ENCODE measurements around the gene ADH5. TPM values are rescaled to one million over a fixed set of nuclear protein-coding genes. Genes with fewer than 3 reads are reported as not detected.
"Not testable (repeated sequence)": the region's sequence is repeated elsewhere in the genome, so short reads cannot be mapped to it uniquely, and the experiment has no call there.

ADH5 gene
- total and polyA plus RNA-seq, 12 donors, result 62.3 to 254 (median 196) TPM

- DNase-seq, result no peak
- intact Hi-C loops (cut with DNase I), result loop anchor here in 2 of 10 donors (10.0 kb wide), 3 partner anchors 87 to 937 kb away; partner anchors contain the start of genes METAP1 (in 1 of the 2) and STPG2 (in 1 of the 2)
- peak in 1 of 8 donors; percentile 57 for ATAC-seq
- peak overlapping the region in 2 of 10 donors; percentile 2 to 54 for H3K27ac ChIP-seq
- H3K36me3 ChIP-seq, result peaks cover 0 to 94% (median 37%) of the 10 kb centered on the region in 9 donors
- TF ChIP-seq, protein P1, sequence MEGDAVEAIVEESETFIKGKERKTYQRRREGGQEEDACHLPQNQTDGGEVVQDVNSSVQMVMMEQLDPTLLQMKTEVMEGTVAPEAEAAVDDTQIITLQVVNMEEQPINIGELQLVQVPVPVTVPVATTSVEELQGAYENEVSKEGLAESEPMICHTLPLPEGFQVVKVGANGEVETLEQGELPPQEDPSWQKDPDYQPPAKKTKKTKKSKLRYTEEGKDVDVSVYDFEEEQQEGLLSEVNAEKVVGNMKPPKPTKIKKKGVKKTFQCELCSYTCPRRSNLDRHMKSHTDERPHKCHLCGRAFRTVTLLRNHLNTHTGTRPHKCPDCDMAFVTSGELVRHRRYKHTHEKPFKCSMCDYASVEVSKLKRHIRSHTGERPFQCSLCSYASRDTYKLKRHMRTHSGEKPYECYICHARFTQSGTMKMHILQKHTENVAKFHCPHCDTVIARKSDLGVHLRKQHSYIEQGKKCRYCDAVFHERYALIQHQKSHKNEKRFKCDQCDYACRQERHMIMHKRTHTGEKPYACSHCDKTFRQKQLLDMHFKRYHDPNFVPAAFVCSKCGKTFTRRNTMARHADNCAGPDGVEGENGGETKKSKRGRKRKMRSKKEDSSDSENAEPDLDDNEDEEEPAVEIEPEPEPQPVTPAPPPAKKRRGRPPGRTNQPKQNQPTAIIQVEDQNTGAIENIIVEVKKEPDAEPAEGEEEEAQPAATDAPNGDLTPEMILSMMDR (IDR thresholded peaks at IDR 0.05), result no peak
- no peak overlapping the region for H3K4me3 ChIP-seq
- 73 to 79% methylated on average over 5 of the region's 5 CpGs for WGBS, 2 donors
- no peaks in the 10 kb centered on the region for H3K9me3 ChIP-seq
- peaks cover 0 to 53% (median 35%) of the 10 kb centered on the region in 9 donors for H3K4me1 ChIP-seq
- no peaks in the 10 kb centered on the region for H3K27me3 ChIP-seq
Observed at GRCh38 chr4:99082192-99082591, 6.4 kb downstream of the ADH5 start.

DNA sequence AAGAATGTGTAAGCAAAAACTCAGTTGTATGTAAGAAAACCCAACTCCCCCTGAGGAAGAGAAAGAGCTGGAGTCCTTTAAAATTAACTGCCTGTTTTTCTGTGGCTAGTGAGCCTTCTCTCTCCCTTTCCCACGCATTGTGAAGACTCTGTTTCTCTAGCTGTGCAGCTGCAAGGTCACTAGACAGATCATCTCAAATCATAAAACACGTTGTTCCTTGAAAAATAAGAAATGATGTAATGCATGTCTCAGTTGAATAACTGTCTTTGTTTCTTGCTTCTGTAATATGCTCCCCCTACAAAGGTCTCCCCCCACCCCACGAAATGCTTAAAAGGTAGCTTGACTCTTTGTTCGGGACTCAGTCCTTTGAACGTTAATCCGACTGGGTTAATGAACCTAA is 7.7 kb downstream of the ADH5 start:
- intact Hi-C loops (cut with DNase I), result loop anchor here in 2 of 10 donors (10.0 kb wide), 3 partner anchors 86 to 936 kb away; partner anchors contain the start of genes METAP1 (in 1 of the 2) and STPG2 (in 1 of the 2)
- H3K4me3 ChIP-seq, ATAC-seq, H3K27me3 ChIP-seq, DNase-seq, H3K9me3 ChIP-seq: not testable (repeated sequence)
- 69 to 71% methylated on average over 6 of the region's 6 CpGs for WGBS, 2 donors
- Histone ChIP-seq H3K36me3 (peaks cover 0 to 100% (median 42%) of the 10 kb centered on the region in 9 donors), H3K4me1 (peaks cover 0 to 50% (median 32%) of the 10 kb centered on the region in 9 donors), H3K27ac (peak overlapping the region in 2 of 10 donors; percentile 10 to 37)

GRCh38 chr4:99079625-99080295 is 8.8 kb downstream of the ADH5 start:
- Histone ChIP-seq H3K27me3 (no peaks in the 10 kb centered on the region), H3K9me3 (no peaks in the 10 kb centered on the region), H3K4me1 (peaks cover 0 to 45% (median 27%) of the 10 kb centered on the region in 9 donors), H3K27ac (peak overlapping the region in 1 of 10 donors; percentile 10), H3K4me3 (no peak overlapping the region), H3K36me3 (peaks cover 0 to 100% (median 47%) of the 10 kb centered on the region in 9 donors)
- no peak for DNase-seq
- TF ChIP-seq, protein P1 (IDR thresholded peaks at IDR 0.05), result no peak
- ATAC-seq, result no peak
- intact Hi-C loops (cut with DNase I), result loop anchor here in 2 of 10 donors (10.0 kb wide), 3 partner anchors 85 to 935 kb away; partner anchors contain the start of genes METAP1 (in 1 of the 2) and STPG2 (in 1 of the 2)
- WGBS, 2 donors, result 75 to 78% methylated on average over 5 of the region's 5 CpGs

DNA sequence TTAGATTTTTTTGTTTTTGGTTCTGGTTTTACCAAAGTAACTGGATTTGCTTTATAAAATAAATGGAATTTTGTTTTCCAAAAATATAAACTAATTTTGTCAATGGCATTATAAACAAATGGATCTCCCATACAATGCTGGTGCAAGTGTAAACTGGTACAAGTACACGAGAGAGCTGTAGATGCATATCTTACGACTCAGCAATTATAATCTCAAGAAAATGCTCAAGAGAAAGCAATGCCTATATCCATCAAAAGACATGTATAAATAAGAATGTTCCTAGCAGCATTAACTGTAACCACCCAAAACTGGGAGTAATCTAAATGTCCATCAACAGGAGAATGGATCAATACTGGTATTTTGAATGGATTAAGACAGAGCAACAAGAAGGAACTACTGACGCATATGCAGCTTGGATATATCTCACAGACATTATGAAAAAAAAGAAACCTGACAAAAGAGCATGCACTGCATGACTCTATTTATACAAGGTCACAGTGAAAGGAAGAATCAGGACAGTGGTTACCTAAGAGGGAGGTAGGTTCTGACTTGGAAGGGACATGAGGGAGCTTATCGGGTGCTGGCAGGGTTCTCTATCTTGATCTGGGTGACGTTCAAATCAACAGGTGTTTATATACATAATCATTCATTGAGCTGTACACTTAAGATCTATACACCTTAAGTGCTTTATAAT is 9.5 kb downstream of the ADH5 start:
- Histone ChIP-seq H3K36me3 (peaks cover 0 to 100% (median 47%) of the 10 kb centered on the region in 9 donors), H3K27me3 (no peaks in the 10 kb centered on the region), H3K9me3 (no peaks in the 10 kb centered on the region), H3K4me3 (no peak overlapping the region), H3K4me1 (peaks cover 0 to 38% (median 22%) of the 10 kb centered on the region in 9 donors), H3K27ac (no peak overlapping the region)
- DNase-seq (no peak), ATAC-seq (peak in 1 of 8 donors; percentile 17)
- 60 to 68% methylated on average over 5 of the region's 5 CpGs for WGBS, 2 donors
- intact Hi-C loops (cut with DNase I), result no loop called here
- TF ChIP-seq, protein P1 (IDR thresholded peaks at IDR 0.05), result no peak

Measured in heart right ventricle (tissue), 16 donors.